Spleen (tissue), 7 donors: ENCODE results near the gene PI4K2A.

Source experiments
- CTCF ChIP-seq, 11 experiments: fragments of 200-600 bp in 7 of 11; fragments of 450-650 bp in 4 of 11; sonication (generic) in 4 of 11; IDR thresholded peaks in 8 of 11; conservative IDR thresholded peaks in 3 of 11; 1 replicate in 7 of 11; 2 replicates in 4 of 11; pipeline versions ENCODE4 v1.4.0 to v1.8.0; 2016 to 2021; ENCODE audit warnings: antibody characterized with exemption in 11 of 11, inconsistent platforms in 4 of 11, mild to moderate bottlenecking in 1 of 11
- POLR2A ChIP-seq, 3 donors: fragments of 450-650 bp; IDR thresholded peaks; one replicate each; pipeline ENCODE4 v1.5.1; 2017; ENCODE audit warnings: antibody characterized with exemption in 3 of 3, mild to moderate bottlenecking in 1 of 3
- POLR2AphosphoS5 ChIP-seq, 3 donors: sonication (generic); formaldehyde crosslinking; IDR thresholded peaks; one replicate each; pipeline ENCODE4 v1.5.1; 2017; ENCODE audit warnings: antibody characterized with exemption in 3 of 3
- donor health status: DM: no; HTN: no; CAD: no; lungs with moderate emphysema.
- donor health status: DM: no; HTN: no; CAD: no.
- donor health status: DM: no; HTN: no; CAD: no.

GRCh38 chr10:97607095-97607636 lies 33.3 kb upstream of the PI4K2A start:
- TF ChIP-seq CTCF (IDR thresholded peaks at IDR 0.05 in 8 of 11, conservative IDR thresholded peaks at IDR 0.05 in 3 of 11): no peak
- no peak for TF ChIP-seq POLR2AphosphoS5 (IDR thresholded peaks at IDR 0.05)
- TF ChIP-seq POLR2A (IDR thresholded peaks at IDR 0.05): no peak
